NCI-H1694 (cell line): ENCODE data around the gene CDSN.
"Not testable (repeated sequence)": the region's sequence is repeated elsewhere in the genome, so short reads cannot be mapped to it uniquely, and the experiment has no call there.

Experiments used
- DNase-seq: peaks from one replicate; lab custom pipeline; 2025; lab: John Stamatoyannopoulos, UW

Gene CDSN

GRCh38 chr6:31120151-31120915, at the start of gene CDSN:
Gene CDSN, minus strand, starts transcription at chr6:31120446. Its CDS starts 27 bp downstream, at chr6:31120419.
- no peak for DNase-seq

GRCh38 chr6:31169123-31169857, 49.0 kb upstream of the CDSN start:
- no peak for DNase-seq

- DNase-seq: no peak
Measured at GRCh38 chr6:31168606-31169005, 48.4 kb upstream of the CDSN start.

GRCh38 chr6:31165986-31166385, 45.7 kb upstream of the CDSN start:
- no peak for DNase-seq

- not testable (repeated sequence) for DNase-seq
Measured at GRCh38 chr6:31165064-31165832, 45.0 kb upstream of the CDSN start.

- DNase-seq: not testable (repeated sequence)
Measured at GRCh38 chr6:31164475-31165063, 44.3 kb upstream of the CDSN start.

GRCh38 chr6:31163922-31164321, 43.7 kb upstream of the CDSN start:
- DNase-seq: no peak

- DNase-seq: no peak
Measured at GRCh38 chr6:31162463-31163165, 42.4 kb upstream of the CDSN start.

GRCh38 chr6:31161216-31162126, 41.2 kb upstream of the CDSN start:
- DNase-seq: no peak

- no peak for DNase-seq
Measured at GRCh38 chr6:31158863-31159855, 38.9 kb upstream of the CDSN start.

GRCh38 chr6:31158140-31158862, 38.1 kb upstream of the CDSN start, which contains the start of gene TCF19:
Gene TCF19, plus strand, starts transcription at chr6:31158589. Its CDS starts 881 bp downstream, at chr6:31159470.
- DNase-seq: peak; percentile 94

GRCh38 chr6:31157513-31158139, 37.4 kb upstream of the CDSN start, which contains the start of gene CCHCR1:
Gene CCHCR1, minus strand, starts transcription at chr6:31157802. Its CDS starts 202 bp downstream, at chr6:31157600.
- DNase-seq: no peak

GRCh38 chr6:31156641-31157040, 36.4 kb upstream of the CDSN start:
- no peak for DNase-seq

- no peak for DNase-seq
Measured at GRCh38 chr6:31154436-31154835, 34.2 kb upstream of the CDSN start.

GRCh38 chr6:31152781-31153180, 32.5 kb upstream of the CDSN start:
- no peak for DNase-seq

- no peak for DNase-seq
Measured at GRCh38 chr6:31149827-31150447, 29.7 kb upstream of the CDSN start.

- DNase-seq: no peak
Measured at GRCh38 chr6:31145386-31145785, 25.1 kb upstream of the CDSN start.
